ELF-1 (cell line): ENCODE results near the gene ATP6AP2.
"Not testable (repeated sequence)": the region's sequence is repeated elsewhere in the genome, so short reads cannot be mapped to it uniquely, and the experiment has no call there.

ENCODE experiments used
- DNase-seq: peaks from one replicate; pipeline ENCODE4 v3.0.0-alpha.2; 2016; ENCODE audit warnings: low read depth, low spot score

ATP6AP2 gene, protein sequence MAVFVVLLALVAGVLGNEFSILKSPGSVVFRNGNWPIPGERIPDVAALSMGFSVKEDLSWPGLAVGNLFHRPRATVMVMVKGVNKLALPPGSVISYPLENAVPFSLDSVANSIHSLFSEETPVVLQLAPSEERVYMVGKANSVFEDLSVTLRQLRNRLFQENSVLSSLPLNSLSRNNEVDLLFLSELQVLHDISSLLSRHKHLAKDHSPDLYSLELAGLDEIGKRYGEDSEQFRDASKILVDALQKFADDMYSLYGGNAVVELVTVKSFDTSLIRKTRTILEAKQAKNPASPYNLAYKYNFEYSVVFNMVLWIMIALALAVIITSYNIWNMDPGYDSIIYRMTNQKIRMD

DNA sequence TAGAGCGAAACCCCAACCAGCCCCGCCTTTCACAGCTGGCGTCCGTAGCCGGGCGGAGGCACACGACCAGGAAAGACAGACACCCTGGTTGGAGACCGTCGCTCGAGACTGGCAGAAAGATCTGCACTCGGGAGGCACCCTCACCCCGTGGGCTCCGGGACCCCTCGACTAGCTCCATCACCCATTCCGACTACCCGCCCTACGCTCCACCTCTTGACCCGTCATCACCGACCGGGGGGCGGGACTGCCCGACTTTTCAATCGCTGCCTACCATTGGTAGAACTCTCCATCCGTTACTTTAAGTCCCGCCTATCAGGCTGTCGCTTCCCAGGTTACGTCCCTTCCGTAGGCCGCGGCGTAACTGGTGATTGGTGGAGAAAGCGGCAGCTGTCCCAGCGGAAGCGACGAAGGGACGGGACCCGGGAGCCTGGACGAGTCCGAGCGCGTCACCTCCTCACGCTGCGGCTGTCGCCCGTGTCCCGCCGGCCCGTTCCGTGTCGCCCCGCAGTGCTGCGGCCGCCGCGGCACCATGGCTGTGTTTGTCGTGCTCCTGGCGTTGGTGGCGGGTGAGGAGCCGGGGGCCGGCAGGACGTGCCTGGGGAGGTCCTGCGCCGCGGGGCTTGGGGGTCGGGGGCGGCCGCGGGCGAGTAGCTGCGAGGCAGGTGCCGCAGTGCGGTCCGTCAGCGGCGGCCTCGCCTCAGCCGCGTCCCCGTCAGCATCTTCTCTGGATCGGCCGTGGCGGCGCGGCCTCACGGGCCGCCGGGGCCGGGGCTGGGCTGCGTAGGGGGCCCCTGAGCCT is at the start of gene ATP6AP2:
Gene ATP6AP2, plus strand, starts transcription at position 434 of the 799 bp plus-strand sequence. Its CDS starts 96 bp downstream, at position 530.
- DNase-seq: peak; percentile 98

DNA sequence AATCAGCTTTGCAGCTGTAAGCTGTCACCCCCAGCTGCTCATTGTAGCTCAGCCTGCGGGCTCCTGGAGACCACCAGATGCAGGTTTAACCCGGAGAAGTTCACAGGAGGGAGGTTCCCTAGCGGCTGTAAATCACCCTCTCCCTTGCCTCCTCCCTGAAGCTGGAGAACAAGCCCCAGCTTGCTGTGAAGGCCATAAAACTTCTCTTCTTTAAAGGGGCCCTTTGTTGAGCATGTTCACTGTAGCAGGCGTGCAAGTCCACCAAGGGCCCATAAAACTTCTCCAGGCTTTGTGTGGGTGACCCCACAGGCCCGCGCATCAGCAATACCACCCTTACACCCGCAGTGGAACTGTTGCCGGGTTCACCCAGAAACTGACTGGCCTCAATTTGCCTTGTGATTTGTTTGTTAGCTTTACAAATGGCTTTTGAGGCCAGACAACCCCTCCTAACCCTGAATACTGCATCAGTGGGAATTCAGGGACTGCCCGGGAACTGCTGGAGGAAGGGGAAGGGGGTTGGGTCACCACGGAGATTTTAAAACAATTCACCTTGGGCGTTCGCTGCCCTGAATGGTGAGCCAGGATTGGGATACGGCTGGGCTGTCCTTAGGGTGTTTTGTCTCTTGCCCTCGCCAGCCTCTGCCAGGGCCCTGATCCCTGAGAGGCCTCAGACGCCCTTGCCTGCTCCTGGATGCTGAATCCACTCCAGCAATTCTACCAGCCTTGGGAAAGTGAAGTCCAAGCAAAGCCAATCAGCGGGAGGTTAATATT is 49.5 kb upstream of the ATP6AP2 start:
- DNase-seq: peak; percentile 79

- DNase-seq: no peak
Observed at GRCh38 chrX:40537310-40537709, 43.5 kb upstream of the ATP6AP2 start.

GRCh38 chrX:40538406-40538805 is 42.4 kb upstream of the ATP6AP2 start:
- no peak for DNase-seq

DNA sequence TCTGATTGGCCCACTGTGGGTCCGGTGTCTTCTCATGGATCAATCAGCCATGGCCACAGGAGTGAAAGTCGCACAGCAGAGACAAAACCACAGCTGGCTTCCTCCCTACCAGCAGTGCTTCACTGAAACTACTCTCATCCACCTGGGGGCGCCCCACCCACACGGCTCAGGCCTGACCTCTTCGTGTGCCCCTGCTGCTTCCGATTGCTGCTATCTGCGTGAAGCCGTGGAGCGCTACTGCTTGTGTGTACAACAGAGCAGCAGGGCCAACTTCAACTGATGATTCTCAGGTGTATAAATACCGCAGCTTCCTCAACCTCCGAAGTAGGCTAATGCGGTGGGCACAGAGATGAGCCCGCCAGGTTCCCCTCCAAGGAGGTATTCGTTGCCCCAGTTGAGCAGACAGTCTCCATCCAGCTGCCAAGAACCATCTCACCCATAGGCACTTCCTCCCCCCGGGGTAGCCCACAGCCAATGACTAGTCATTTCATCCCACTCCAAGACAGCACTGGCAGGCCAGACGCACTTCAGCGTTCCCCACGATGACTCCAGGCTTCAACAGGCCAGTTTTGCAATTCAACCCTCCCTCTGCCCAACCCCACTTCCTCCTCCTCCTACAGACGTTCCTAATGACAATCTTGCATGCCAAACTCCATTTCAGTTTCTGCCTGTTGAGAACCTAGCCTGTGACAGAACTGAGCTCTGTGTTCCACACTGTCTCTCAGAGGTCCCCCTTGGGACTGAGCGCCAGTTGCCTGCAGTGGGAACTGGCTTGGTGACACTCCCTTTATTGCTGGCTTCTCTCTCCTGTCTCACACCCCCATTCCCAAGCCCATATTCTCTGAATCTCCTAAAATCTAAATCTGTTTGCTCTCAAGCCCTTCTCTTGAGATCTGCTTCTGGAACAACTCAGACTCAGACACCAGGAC is 41.3 kb upstream of the ATP6AP2 start:
- peak; percentile 81 for DNase-seq

DNA sequence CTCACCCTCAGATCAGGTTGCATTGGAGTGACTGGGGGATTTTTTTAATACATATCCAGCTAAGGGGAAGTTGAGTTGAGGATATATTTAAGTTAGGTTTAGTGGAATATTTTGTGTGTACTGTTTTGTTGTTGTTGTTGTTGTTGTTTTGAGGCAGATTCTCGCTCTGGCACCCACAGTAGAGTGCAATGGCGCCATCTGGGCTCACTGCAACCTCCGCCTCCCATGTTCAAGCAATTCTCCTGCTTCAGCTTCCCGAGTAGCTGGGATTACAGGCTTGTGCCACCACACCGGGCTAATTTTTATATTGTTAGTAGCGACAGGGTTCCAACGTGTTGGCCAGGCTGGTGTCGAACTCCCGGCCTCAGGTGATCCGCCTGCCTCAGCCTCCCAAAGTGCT is 38.6 kb upstream of the ATP6AP2 start:
- DNase-seq: no peak

GRCh38 chrX:40542972-40543371 is 37.8 kb upstream of the ATP6AP2 start:
- DNase-seq: no peak

- DNase-seq: peak; percentile 72
Observed at GRCh38 chrX:40543661-40544328, 37.0 kb upstream of the ATP6AP2 start.

DNA sequence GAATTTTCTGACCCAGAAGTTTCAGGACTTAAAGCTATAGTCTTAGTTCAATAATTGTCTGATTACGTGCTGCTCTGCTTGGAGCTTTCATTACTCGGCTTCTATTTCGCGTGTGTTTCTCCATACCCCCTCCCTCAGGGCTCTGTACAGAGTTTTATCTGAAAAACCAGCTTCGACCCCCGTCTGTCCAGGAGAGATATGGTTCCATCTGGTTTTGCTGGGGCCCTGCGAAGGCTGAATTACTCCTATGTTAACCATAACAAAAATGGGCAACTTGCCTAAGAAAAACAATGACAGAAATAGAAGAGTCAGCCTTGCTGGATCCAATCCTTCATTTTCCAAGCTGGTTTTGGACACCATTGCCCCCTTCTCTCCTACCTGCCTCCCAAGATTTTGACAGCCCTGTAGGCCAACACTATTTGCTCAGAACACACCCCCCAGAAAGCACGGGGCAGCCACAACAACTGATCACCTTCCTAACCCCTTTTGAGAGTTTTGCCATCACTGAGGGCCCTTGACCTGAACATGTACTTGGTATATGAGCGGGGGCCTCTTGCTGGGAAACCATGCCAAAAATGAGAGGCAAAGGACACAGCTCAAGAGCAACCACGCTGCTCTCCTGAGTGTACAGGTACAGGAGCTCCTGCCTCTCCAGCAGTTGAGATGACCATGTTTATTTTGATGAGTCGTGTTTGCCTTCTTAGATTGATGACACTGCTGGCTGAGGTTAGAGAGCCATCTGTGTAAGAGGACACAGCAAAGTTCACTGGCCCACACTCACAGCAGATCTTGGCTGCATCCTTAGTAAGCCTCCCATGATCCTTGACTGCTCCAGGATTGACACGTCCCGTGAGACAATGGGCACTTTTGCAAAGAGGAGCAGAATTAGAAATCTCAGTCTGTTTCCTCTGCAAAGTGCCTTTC is 36.2 kb upstream of the ATP6AP2 start:
- no peak for DNase-seq

GRCh38 chrX:40546870-40547269 is 33.9 kb upstream of the ATP6AP2 start:
- no peak for DNase-seq

GRCh38 chrX:40550066-40550465 is 30.7 kb upstream of the ATP6AP2 start:
- no peak for DNase-seq

DNA sequence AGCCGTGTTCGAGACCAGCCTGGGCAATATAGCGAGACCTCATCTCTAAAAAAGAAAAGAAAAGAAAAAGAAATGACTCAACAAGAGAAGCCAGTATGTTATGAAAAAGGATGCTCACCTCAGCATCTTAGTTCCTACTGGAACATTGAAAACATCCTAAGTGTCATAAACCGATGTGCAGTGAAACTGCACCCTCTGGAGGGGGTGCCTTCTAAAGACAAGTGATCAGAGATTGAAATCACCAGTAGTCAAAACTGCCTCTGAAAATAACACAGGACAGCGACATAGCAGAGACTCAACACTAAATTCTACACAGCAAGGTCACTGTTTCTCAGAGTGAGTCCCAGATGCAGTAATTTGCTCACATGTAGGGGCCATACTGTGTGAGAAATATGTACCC is 28.0 kb upstream of the ATP6AP2 start:
- no peak for DNase-seq

DNA sequence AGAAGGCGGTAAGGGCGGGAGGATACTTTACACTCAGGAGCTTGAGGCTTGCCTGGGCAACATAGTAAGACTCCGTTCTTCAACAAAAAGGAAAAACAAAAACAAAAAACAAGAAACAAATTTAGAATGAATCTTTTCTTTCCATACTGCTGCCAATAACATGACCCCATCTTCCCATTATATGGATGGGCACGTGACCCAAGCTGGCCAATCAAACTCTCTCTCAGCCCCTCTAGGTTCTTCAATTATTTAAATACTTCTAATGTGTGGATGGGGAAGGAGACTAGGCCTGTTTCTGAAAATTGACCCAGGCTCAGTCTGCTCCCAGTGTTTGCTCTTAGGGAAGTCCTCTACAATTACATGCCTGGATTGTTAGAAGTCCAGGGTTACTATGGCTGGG is 22.2 kb upstream of the ATP6AP2 start:
- DNase-seq: no peak

DNA sequence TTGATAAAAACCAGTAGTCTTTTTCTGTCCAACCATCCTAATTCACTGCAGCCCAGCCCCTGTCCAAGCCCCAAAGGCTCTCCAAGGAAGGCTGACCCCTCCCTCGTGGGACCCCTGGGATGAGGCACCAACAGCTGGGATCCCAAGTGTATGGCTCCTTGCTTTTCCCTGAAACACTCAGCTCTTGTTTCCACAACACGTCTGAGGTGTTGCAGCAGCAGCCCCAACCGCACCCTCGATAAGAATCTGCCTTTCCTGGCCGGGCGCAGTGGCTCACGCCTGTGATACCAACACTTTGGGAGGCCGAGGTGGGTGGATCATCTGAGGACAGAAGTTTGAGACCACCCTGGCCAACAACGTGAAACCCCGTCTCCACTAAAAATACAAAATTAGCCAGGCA is 17.0 kb upstream of the ATP6AP2 start:
- no peak for DNase-seq

DNA sequence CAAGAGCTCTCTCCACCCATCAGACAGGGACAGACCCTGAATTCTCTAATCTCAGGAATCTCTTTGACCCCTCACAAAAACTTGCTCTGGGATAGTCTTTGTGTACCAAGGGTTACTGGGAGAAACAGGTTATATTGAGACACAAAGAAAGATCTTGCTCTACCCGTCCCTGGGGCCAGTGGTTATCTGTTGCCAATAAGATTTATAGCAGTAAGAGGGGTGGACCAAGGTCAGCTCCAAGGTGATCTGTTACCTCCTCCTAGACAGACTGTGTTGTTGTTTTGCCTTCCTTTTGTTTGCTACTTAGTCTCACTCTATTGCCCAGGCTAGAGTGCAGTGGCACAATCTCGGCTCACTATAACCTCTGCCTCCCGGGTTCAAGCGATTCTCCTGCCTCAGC is 16.3 kb upstream of the ATP6AP2 start:
- DNase-seq: no peak

DNA sequence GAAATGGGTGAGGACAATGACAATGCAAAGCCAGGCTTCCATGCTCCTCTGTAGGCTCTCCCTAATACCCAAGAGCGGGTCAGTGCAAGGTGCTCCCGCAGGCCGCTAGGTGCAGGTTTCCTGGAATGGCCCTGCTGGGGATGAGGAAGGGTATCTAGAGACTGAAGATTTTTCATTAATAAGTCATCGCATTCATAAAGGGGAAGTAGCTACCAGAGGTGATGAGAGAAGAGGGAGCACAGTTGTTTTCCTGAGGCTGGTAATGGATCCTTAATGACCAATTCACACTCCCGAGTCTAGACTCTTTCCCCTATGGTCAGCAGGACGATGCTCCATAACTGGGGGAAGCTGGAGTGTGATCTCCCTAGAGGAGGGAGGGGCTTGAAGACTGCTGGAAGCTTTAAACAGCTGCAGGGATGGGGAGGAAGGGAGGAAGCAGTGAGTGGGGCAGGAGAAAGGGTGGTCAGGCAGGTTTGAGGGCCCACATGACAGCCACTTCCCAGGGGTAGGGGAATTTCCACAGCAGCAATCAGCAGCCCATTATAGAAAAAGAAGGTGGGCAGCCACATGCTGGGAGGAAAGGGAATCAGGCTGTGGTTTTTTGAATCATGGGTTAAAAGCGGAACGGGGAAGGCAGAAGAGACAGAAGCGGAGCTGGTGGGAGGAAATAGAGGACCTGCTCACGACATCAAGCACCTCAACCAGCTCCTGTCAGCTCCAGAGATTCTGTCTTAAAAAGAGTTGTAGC is 10.2 kb upstream of the ATP6AP2 start:
- DNase-seq: peak; percentile 54

- DNase-seq: not testable (repeated sequence)
Observed at GRCh38 chrX:40571164-40571563, 9.6 kb upstream of the ATP6AP2 start.

- DNase-seq: no peak
Observed at GRCh38 chrX:40571600-40571999, 9.2 kb upstream of the ATP6AP2 start.

DNA sequence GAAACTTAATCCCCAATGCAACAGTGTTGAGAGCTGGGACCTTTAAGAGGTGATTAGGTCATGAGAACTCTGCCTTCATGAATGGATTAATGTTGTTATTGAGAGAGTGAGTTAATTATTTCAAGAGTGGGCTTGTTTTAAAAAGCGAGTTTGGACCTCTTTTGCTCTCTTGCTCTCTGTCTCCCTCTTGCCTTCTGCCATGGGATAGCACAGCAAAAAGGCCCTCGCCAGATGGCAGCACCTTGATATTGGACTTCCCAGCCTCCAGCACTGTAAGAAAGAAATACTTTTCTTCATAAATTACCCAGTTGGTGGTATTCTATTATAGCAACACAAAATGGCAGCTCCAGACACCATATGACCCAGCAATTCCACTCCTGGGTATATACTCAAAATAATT is 7.0 kb upstream of the ATP6AP2 start:
- DNase-seq: peak; percentile 51
